HEK293T (cell line): Measurements from ENCODE around the gene PHKA1.

Experiments used
- CTCF ChIA-PET: fragments of 350-600 bp; formaldehyde crosslinking; extraction: SDS; loops from one replicate; lab custom pipeline; 2021; ENCODE audit warnings: antibody characterized with exemption, inconsistent platforms; lab: Yijun Ruan, JAX
- POLR2A ChIA-PET: fragments of 350-600 bp; formaldehyde crosslinking; extraction: SDS; loops from one replicate; lab custom pipeline; 2020; ENCODE audit warnings: antibody characterized with exemption, inconsistent platforms; lab: Yijun Ruan, JAX
- DNase-seq: peaks from one replicate; pipeline ENCODE4 v3.0.0; 2012; ENCODE audit warnings: mixed read lengths; ENCODE audit errors: extremely low spot score
- ARNT ChIP-seq: fragments of 450-650 bp; IDR thresholded peaks from 2 replicates; pipeline ENCODE4 v1.6.1; 2017; ENCODE audit warnings: mild to moderate bottlenecking
- BHLHE40 ChIP-seq: fragments of 450-650 bp; IDR thresholded peaks from 2 replicates; pipeline ENCODE4 v1.6.1; 2016; ENCODE audit warnings: mild to moderate bottlenecking, moderate library complexity, borderline replicate concordance
- CTBP1 ChIP-seq: fragments of 450-650 bp; IDR thresholded peaks from 2 replicates; pipeline ENCODE4 v1.6.1; 2016; ENCODE audit warnings: borderline replicate concordance
- ELF4 ChIP-seq: fragments of 450-650 bp; IDR thresholded peaks from 2 replicates; pipeline ENCODE4 v1.6.1; 2017; ENCODE audit warnings: antibody characterized with exemption
- FOXA1 ChIP-seq: fragments of 450-650 bp; IDR thresholded peaks from 2 replicates; pipeline ENCODE4 v1.6.1; 2016; ENCODE audit warnings: mild to moderate bottlenecking
- FOXK2 ChIP-seq: fragments of 450-650 bp; IDR thresholded peaks from 2 replicates; pipeline ENCODE4 v1.6.1; 2016; ENCODE audit warnings: mild to moderate bottlenecking
- FOXM1 ChIP-seq: fragments of 450-650 bp; IDR thresholded peaks from 2 replicates; pipeline ENCODE4 v1.6.1; 2017; ENCODE audit warnings: mild to moderate bottlenecking, borderline replicate concordance
- HDGF ChIP-seq: fragments of 450-650 bp; IDR thresholded peaks from 2 replicates; pipeline ENCODE4 v1.6.1; 2017; ENCODE audit warnings: antibody characterized with exemption, borderline replicate concordance
- L3MBTL2 ChIP-seq: fragments of 450-650 bp; conservative IDR thresholded peaks from 2 replicates; pipeline ENCODE4 v1.6.1; 2016; ENCODE audit warnings: mild to moderate bottlenecking
- LEF1 ChIP-seq: fragments of 450-650 bp; IDR thresholded peaks from 2 replicates; pipeline ENCODE4 v1.6.1; 2017; ENCODE audit warnings: mild to moderate bottlenecking, borderline replicate concordance
- NFRKB ChIP-seq: fragments of 450-650 bp; IDR thresholded peaks from 2 replicates; pipeline ENCODE4 v1.6.1; 2016; ENCODE audit warnings: mild to moderate bottlenecking, moderate library complexity
- PKNOX1 ChIP-seq: fragments of 450-650 bp; IDR thresholded peaks from 2 replicates; pipeline ENCODE4 v1.6.1; 2016
- SP1 ChIP-seq: fragments of 450-650 bp; IDR thresholded peaks from 2 replicates; pipeline ENCODE4 v1.6.1; 2017
- SUZ12 ChIP-seq: fragments of 450-650 bp; IDR thresholded peaks from 2 replicates; pipeline ENCODE4 v1.6.1; 2016; ENCODE audit warnings: mild to moderate bottlenecking
- TARDBP ChIP-seq: fragments of 450-650 bp; IDR thresholded peaks from 2 replicates; pipeline ENCODE4 v1.6.1; 2016
- ZNF384 ChIP-seq: fragments of 450-650 bp; IDR thresholded peaks from 2 replicates; pipeline ENCODE4 v1.6.1; 2016

The PHKA1 gene

GRCh38 chrX:72663737-72664136, 50.4 kb downstream of the PHKA1 start:
- no peak for DNase-seq
- TF ChIP-seq ELF4: no peak
- TF ChIP-seq CTBP1: no peak
- TF ChIP-seq HDGF: no peak
- TF ChIP-seq SP1: no peak
- no peak for TF ChIP-seq FOXM1
- no peak for TF ChIP-seq FOXK2
- no peak for TF ChIP-seq PKNOX1
- no peak for TF ChIP-seq BHLHE40
- TF ChIP-seq L3MBTL2: no peak
- no peak for TF ChIP-seq FOXA1
- TF ChIP-seq LEF1: no peak
- TF ChIP-seq TARDBP: no peak
- no peak for TF ChIP-seq ARNT
- no peak for TF ChIP-seq NFRKB
- no peak for TF ChIP-seq SUZ12
- TF ChIP-seq ZNF384: no peak
- ChIA-PET CTCF (no interaction called here), POLR2A (no interaction called here)

- no peak for TF ChIP-seq NFRKB
- no peak for TF ChIP-seq PKNOX1
- TF ChIP-seq ARNT: no peak
- TF ChIP-seq FOXA1: no peak
- TF ChIP-seq L3MBTL2: no peak
- CTCF ChIA-PET: no interaction called here
- no peak for DNase-seq
- POLR2A ChIA-PET: no interaction called here
These were observed 51.9 kb downstream of the PHKA1 start for GRCh38 chrX:72662020-72662747.

GRCh38 chrX:72659723-72660122, 54.4 kb downstream of the PHKA1 start:
- no peak for DNase-seq
- CTCF ChIA-PET: no interaction called here
- POLR2A ChIA-PET: no interaction called here
- no peak for TF ChIP-seq SUZ12
- no peak for TF ChIP-seq FOXK2
- no peak for TF ChIP-seq ARNT
- no peak for TF ChIP-seq ELF4
- no peak for TF ChIP-seq PKNOX1
- no peak for TF ChIP-seq TARDBP
- no peak for TF ChIP-seq FOXM1
- no peak for TF ChIP-seq HDGF
- no peak for TF ChIP-seq FOXA1
- TF ChIP-seq L3MBTL2: no peak
- TF ChIP-seq BHLHE40: no peak
- no peak for TF ChIP-seq ZNF384
- TF ChIP-seq NFRKB: no peak

- CTCF ChIA-PET: no interaction called here
- TF ChIP-seq ARNT (no peak), SUZ12 (no peak), LEF1 (no peak), FOXM1 (no peak), ZNF384 (no peak)
- POLR2A ChIA-PET: no interaction called here
- DNase-seq: no peak
These were observed 62.0 kb downstream of the PHKA1 start for GRCh38 chrX:72652082-72652481.

- ChIA-PET CTCF (no interaction called here), POLR2A (no interaction called here)
- DNase-seq: no peak
- TF ChIP-seq SP1: no peak
- no peak for TF ChIP-seq ELF4
- TF ChIP-seq FOXK2: no peak
- TF ChIP-seq FOXA1: no peak
- TF ChIP-seq NFRKB: no peak
- no peak for TF ChIP-seq ZNF384
These were observed 69.2 kb downstream of the PHKA1 start for GRCh38 chrX:72644946-72645345.

- DNase-seq: no peak
- POLR2A ChIA-PET: interaction anchor here (1.1 kb wide), 1 partner anchor 11 kb away, joined by 3 read pairs; no protein-coding TSS in a partner anchor
- CTCF ChIA-PET: no interaction called here
- TF ChIP-seq FOXM1 (no peak), SUZ12 (no peak), HDGF (no peak), BHLHE40 (no peak), NFRKB (no peak), FOXA1 (no peak), LEF1 (no peak), CTBP1 (no peak), L3MBTL2 (no peak), ELF4 (no peak), PKNOX1 (no peak), ARNT (no peak), TARDBP (no peak), ZNF384 (no peak)
These were observed 72.5 kb downstream of the PHKA1 start for GRCh38 chrX:72641611-72642010.
